ENCODE measurements around the gene PTBP3.

The PTBP3 gene, protein sequence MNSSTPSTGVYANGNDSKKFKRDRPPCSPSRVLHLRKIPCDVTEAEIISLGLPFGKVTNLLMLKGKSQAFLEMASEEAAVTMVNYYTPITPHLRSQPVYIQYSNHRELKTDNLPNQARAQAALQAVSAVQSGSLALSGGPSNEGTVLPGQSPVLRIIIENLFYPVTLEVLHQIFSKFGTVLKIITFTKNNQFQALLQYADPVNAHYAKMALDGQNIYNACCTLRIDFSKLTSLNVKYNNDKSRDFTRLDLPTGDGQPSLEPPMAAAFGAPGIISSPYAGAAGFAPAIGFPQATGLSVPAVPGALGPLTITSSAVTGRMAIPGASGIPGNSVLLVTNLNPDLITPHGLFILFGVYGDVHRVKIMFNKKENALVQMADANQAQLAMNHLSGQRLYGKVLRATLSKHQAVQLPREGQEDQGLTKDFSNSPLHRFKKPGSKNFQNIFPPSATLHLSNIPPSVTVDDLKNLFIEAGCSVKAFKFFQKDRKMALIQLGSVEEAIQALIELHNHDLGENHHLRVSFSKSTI

GRCh38 chr9:112332977-112333638, at the start of gene PTBP3:
PTBP3 (minus strand) TSS chr9:112333619; CDS start chr9:112297865, 35,754 bp downstream.
- Histone ChIP-seq H3K27ac (ENCODE audit: low read length) (peak within 1 kb of the TSS; percentile 81), H3K4me3 (ENCODE audit: low read length) (peak within 1 kb of the TSS; percentile 84), H3K79me2 (ENCODE audit: low read length) (peaks cover 46% of the 10 kb centered on the region), H3K4me1 (ENCODE audit: low read length) (peaks cover 9% of the 10 kb centered on the region), H3K9me2 (replicated peaks; ENCODE audit: insufficient read depth, low read length) (no peaks in the 10 kb centered on the region), H3K27me3 (replicated peaks; ENCODE audit: insufficient read depth, low read length) (no peaks in the 10 kb centered on the region), H4K20me1 (ENCODE audit: insufficient read depth, low read length) (no peaks in the 10 kb centered on the region), H2AFZ (ENCODE audit: low read length) (peak within 1 kb of the TSS; percentile 91), H3K36me3 (replicated peaks; ENCODE audit: insufficient read depth, low read length) (no peaks in the 10 kb centered on the region), H3K9ac (ENCODE audit: low read length) (peak within 1 kb of the TSS; percentile 86), H3K9me3 (replicated peaks; ENCODE audit: insufficient read depth, low read length) (no peaks in the 10 kb centered on the region), H3F3A (ENCODE audit: insufficient read depth, low read length) (peaks cover 17% of the 10 kb centered on the region), H3K4me2 (ENCODE audit: low read depth, low read length) (peak within 1 kb of the TSS; percentile 77)
- DNase-seq, result peak; percentile 79
- TF ChIP-seq, protein P1, sequence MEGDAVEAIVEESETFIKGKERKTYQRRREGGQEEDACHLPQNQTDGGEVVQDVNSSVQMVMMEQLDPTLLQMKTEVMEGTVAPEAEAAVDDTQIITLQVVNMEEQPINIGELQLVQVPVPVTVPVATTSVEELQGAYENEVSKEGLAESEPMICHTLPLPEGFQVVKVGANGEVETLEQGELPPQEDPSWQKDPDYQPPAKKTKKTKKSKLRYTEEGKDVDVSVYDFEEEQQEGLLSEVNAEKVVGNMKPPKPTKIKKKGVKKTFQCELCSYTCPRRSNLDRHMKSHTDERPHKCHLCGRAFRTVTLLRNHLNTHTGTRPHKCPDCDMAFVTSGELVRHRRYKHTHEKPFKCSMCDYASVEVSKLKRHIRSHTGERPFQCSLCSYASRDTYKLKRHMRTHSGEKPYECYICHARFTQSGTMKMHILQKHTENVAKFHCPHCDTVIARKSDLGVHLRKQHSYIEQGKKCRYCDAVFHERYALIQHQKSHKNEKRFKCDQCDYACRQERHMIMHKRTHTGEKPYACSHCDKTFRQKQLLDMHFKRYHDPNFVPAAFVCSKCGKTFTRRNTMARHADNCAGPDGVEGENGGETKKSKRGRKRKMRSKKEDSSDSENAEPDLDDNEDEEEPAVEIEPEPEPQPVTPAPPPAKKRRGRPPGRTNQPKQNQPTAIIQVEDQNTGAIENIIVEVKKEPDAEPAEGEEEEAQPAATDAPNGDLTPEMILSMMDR (IDR thresholded peaks at IDR 0.05; ENCODE audit: low read length), result no peak
- TF ChIP-seq EZH2phosphoT487 (IDR thresholded peaks at IDR 0.05; ENCODE audit: low read length), result no peak

DNA sequence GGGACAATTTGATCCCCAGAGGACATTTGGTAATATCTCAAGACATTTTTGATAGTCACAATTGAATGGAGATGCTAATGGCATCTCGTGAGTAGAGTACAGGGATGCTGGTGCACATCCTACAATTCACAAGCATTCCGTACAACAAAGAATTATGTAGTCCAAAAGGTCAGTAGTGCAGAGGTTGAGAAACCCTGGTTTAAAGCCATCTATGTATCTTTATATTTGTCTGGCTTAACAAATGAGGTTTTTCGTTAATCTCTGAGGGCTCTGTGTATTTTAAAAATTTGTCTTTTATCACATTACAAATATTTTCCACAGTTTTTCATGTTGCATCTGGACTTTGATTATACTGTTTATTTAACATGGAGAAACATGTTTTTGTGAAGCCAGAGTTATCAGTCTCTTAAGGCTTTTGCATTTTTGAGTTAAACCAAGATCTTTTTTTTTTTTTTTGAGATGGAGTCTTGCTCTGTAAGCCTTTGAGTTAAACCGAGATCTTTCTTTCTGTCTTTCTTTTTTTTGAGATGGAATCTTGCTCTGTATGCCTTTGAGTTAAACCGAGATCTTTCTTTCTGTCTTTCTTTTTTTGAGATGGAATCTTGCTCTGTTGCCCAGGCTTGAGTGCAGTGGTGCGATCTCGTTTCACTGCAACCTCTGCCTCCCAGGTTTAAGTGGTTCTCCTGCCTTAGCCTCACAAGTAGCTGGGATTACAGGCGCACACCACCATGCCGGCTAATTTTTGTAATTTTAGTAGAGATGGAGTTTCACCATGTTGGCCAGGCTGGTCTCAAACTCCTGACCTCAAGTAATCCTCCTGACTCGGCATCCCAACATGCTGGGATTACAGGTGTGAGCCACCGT, 49.3 kb upstream of the PTBP3 start:
- Histone ChIP-seq H2AFZ (ENCODE audit: low read length) (no peak overlapping the region), H3K27me3 (replicated peaks; ENCODE audit: insufficient read depth, low read length) (no peaks in the 10 kb centered on the region), H3K9me2 (replicated peaks; ENCODE audit: insufficient read depth, low read length) (no peaks in the 10 kb centered on the region), H3K27ac (ENCODE audit: low read length) (no peak overlapping the region), H3K4me3 (ENCODE audit: low read length) (no peak overlapping the region), H3K9me3 (replicated peaks; ENCODE audit: insufficient read depth, low read length) (no peaks in the 10 kb centered on the region), H3K4me1 (ENCODE audit: low read length) (peaks cover 24% of the 10 kb centered on the region), H3K9ac (ENCODE audit: low read length) (no peak overlapping the region), H3K79me2 (ENCODE audit: low read length) (peaks cover 63% of the 10 kb centered on the region), H4K20me1 (ENCODE audit: insufficient read depth, low read length) (no peaks in the 10 kb centered on the region), H3K4me2 (ENCODE audit: low read depth, low read length) (no peak overlapping the region), H3K36me3 (replicated peaks; ENCODE audit: insufficient read depth, low read length) (no peaks in the 10 kb centered on the region), H3F3A (ENCODE audit: insufficient read depth, low read length) (peaks cover 16% of the 10 kb centered on the region)
- DNase-seq, result no peak
- TF ChIP-seq EZH2phosphoT487 (IDR thresholded peaks at IDR 0.05; ENCODE audit: low read length) (no peak), EZH2 (optimal IDR thresholded peaks at IDR 0.05; ENCODE audit: low read depth, low read length) (no peak)
- TF ChIP-seq, protein P1 (IDR thresholded peaks at IDR 0.05; ENCODE audit: low read length), result no peak

DNA sequence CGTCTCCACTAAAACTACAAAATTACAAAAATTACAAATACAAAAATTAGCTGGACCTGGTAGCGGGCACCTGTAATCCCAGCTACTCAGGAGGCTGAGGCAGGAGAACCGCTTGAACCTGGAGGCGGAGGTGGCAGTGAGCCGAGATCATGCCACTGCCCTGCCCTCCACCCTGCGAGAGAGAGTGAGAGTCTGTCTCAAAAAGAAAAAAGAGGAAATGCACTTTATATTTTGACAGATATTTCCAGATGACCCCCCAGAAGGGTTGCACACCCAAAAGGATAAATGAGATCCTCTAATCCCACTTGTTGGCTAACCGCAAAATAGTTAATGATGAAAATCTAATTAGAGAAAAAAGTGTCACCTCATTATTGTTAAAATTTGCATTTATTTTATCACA, 48.6 kb upstream of the PTBP3 start:
- H4K20me1 ChIP-seq (ENCODE audit: insufficient read depth, low read length), result no peaks in the 10 kb centered on the region
- no peaks in the 10 kb centered on the region for H3K36me3 ChIP-seq (replicated peaks; ENCODE audit: insufficient read depth, low read length)
- no peak overlapping the region for H2AFZ ChIP-seq (ENCODE audit: low read length)
- no peak overlapping the region for H3K9ac ChIP-seq (ENCODE audit: low read length)
- no peak for DNase-seq
- no peak overlapping the region for H3K4me2 ChIP-seq (ENCODE audit: low read depth, low read length)
- peaks cover 16% of the 10 kb centered on the region for H3F3A ChIP-seq (ENCODE audit: insufficient read depth, low read length)
- no peaks in the 10 kb centered on the region for H3K9me3 ChIP-seq (replicated peaks; ENCODE audit: insufficient read depth, low read length)
- H3K4me1 ChIP-seq (ENCODE audit: low read length), result peaks cover 25% of the 10 kb centered on the region
- no peaks in the 10 kb centered on the region for H3K27me3 ChIP-seq (replicated peaks; ENCODE audit: insufficient read depth, low read length)
- peaks cover 57% of the 10 kb centered on the region for H3K79me2 ChIP-seq (ENCODE audit: low read length)
- TF ChIP-seq, protein P1 (IDR thresholded peaks at IDR 0.05; ENCODE audit: low read length), result no peak
- no peak for TF ChIP-seq EZH2phosphoT487 (IDR thresholded peaks at IDR 0.05; ENCODE audit: low read length)
- TF ChIP-seq EZH2 (optimal IDR thresholded peaks at IDR 0.05; ENCODE audit: low read depth, low read length), result no peak
- no peaks in the 10 kb centered on the region for H3K9me2 ChIP-seq (replicated peaks; ENCODE audit: insufficient read depth, low read length)
- H3K4me3 ChIP-seq (ENCODE audit: low read length), result no peak overlapping the region
- no peak overlapping the region for H3K27ac ChIP-seq (ENCODE audit: low read length)

All from MM.1S (cell line).